Measurements from ENCODE around the gene MMP20. TPM values are rescaled to one million over a fixed set of nuclear protein-coding genes. Genes with fewer than 3 reads are reported as not detected.
A peak's percentile ranks its signal among the peaks of the same experiment; 100 is the strongest.

Gene MMP20
- total and polyA plus RNA-seq, 2 experiments from 2014 or later, result not detected

- TF ChIP-seq ZNF462 (CRISPR knock-in tag; IDR thresholded peaks at IDR 0.05) (no peak), POLR2AphosphoS5 (IDR thresholded peaks at IDR 0.05; ENCODE audit: low read depth) (no peak), JUNB (IDR thresholded peaks at IDR 0.05; ENCODE audit: unreplicated experiment) (no peak), REST (IDR thresholded peaks at IDR 0.05; ENCODE audit: unreplicated experiment) (no peak)
Observed at GRCh38 chr11:102560555-102561011, 64.5 kb downstream of the MMP20 start (continued).

GRCh38 chr11:102559839-102560238, 65.3 kb downstream of the MMP20 start:
- peaks cover 13% of the 10 kb centered on the region for H3K4me1 ChIP-seq (ENCODE audit: insufficient read depth)
- H3K27me3 ChIP-seq (ENCODE audit: insufficient read depth), result no peaks in the 10 kb centered on the region
- peak overlapping the region; percentile 12; the same call in 1 of the 2 replicates for H3K4me2 ChIP-seq
- no peaks in the 10 kb centered on the region for H3F3A ChIP-seq (replicated peaks; ENCODE audit: low read depth)
- Mint-ChIP-seq H3K9me3 (peaks cover 11% of the 10 kb centered on the region; the same call in 2 of the 3 replicates), H3K4me3 (no peak overlapping the region; the same call in 2 of the 3 replicates), H3K4me1 (peaks cover 24% of the 10 kb centered on the region), H3K36me3 (ENCODE audit: low read depth) (peaks cover 13% of the 10 kb centered on the region; the same call in 2 of the 3 replicates), H3K27ac (peak overlapping the region; percentile 42; the same call in 1 of the 2 replicates), H3K27me3 (ENCODE audit: insufficient read depth, low read depth, poor library complexity) (peaks cover 5% of the 10 kb centered on the region)
- TF ChIP-seq NANOG (IDR thresholded peaks at IDR 0.05; ENCODE audit: borderline replicate concordance) (0 out of 2 replicates have a peak, but pooled peaks have one; percentile 11), STAT1 (IDR thresholded peaks at IDR 0.05; ENCODE audit: unreplicated experiment) (no peak)
- H2AFZ ChIP-seq, result no peak overlapping the region
- ATAC-seq (no peak), DNase-seq (ENCODE audit: low spot score) (no peak)
- H3K4me3 ChIP-seq, result no peak overlapping the region
- H4K20me1 ChIP-seq (replicated peaks; ENCODE audit: insufficient read depth), result no peaks in the 10 kb centered on the region
- H3K9me2 ChIP-seq (ENCODE audit: insufficient read depth), result no peaks in the 10 kb centered on the region
- H3K27ac ChIP-seq (ENCODE audit: low read depth), result no peak overlapping the region
- no peaks in the 10 kb centered on the region for H3K36me3 ChIP-seq (ENCODE audit: insufficient read depth)
- H3K79me2 ChIP-seq (replicated peaks; ENCODE audit: insufficient read depth), result no peaks in the 10 kb centered on the region
